ENCODE data around the gene SEPTIN3.

Gene SEPTIN3

DNA sequence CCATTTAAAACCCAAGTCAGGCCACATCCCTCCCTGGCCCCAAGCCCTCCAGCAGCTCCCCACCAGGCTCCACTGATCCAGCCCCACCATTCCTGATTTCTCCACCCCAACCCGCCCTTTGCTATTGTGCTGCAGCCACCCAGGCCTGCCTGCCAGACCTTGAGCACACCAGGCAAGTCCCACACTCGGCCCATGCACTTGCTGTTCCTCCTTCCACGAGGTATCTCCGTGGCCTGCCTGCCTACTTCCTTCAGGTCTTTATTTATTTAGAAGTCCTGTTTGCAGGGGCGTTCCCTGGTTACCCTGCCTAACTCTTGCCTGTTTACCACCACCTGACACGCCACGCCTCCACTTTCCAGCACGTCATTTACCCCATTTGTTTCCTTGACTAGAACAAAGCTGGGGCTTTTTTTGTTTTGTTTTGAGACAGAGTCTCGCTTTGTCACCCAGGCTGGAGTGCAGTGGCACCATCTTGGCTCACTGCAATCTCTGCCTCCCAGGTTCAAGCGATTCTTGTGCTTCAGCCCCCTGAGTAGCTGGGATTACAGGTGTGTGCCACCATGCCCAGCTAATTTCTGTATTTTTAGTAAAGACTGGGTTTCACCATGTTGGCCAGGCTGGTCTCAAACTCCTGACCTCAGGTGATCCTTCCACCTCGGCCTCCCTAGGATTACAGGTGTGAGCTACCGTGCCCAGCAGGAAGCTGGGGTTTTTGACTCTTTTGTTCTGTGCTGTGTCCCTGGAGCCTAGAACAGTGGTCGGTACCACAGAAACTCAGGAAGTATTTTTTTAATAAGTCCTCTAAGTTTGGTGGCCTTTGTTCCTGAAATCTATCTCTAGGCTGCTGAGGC lies 29.0 kb upstream of the SEPTIN3 start:
- TF ChIP-seq, protein P1, sequence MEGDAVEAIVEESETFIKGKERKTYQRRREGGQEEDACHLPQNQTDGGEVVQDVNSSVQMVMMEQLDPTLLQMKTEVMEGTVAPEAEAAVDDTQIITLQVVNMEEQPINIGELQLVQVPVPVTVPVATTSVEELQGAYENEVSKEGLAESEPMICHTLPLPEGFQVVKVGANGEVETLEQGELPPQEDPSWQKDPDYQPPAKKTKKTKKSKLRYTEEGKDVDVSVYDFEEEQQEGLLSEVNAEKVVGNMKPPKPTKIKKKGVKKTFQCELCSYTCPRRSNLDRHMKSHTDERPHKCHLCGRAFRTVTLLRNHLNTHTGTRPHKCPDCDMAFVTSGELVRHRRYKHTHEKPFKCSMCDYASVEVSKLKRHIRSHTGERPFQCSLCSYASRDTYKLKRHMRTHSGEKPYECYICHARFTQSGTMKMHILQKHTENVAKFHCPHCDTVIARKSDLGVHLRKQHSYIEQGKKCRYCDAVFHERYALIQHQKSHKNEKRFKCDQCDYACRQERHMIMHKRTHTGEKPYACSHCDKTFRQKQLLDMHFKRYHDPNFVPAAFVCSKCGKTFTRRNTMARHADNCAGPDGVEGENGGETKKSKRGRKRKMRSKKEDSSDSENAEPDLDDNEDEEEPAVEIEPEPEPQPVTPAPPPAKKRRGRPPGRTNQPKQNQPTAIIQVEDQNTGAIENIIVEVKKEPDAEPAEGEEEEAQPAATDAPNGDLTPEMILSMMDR (IDR thresholded peaks at IDR 0.05; ENCODE audit: control extremely low read depth, extremely low read depth, low read depth, missing control alignments): no peak
- CTCF ChIA-PET: interaction anchor here (0.8 to 8.8 kb wide), 48 partner anchors 8 to 492 kb away, joined by 3 to 229 read pairs (median 6); partner anchors contain the start of genes CCDC134, MEI1, NFAM1 and SHISA8
- peak; percentile 84 for DNase-seq (ENCODE audit: extremely low spot score)
- POLR2A ChIA-PET: interaction anchor here (0.5 to 7.6 kb wide), 16 partner anchors 9 to 273 kb away, joined by 3 to 118 read pairs (median 4); partner anchors contain the start of genes NDUFA6, SREBF2 and TNFRSF13C

DNA sequence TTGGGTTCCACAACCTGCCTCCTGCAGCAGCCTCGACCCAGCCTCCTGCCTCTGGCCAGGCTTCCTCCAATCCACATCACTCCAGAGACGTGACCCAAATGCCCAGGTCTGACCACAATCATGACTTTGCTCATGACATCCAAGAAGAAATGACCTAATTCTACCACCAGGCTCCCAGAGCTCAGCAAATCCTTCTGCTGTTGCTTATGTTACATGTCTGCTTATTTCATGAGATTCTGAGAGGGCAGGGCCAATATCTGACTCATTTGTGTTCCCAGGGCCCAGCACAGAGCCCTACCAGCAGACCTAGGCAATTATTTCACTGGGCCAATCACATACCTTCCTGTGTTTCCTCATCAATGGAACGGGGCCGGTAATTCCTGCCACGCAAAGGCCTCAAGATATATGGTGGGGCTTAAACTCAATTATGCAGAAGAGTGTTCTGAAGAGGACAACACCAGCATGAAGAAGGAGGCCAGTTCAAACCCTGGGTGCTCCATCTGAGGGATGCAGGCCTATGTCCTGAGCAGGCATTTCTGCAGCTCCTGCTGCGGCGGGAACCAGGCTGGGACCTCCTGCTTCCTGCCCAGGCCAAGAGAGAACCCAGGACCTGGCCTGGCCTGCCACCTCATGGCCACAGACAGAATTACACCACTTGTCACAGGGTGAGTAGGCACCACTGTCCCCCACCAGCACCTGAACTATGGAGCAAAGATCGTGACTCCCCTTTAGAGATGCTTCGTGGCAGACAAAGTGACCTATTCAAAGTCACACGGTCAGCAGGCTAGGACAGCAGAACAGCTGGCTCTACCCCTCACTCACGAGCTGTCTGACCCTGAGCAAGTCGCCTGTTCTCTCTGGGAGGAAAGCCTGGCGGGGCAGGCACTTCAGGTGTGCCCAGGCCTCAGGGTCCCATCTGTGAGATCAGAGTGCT lies 28.1 kb upstream of the SEPTIN3 start:
- POLR2A ChIA-PET: interaction anchor here (0.6 to 7.6 kb wide), 12 partner anchors 16 to 274 kb away, joined by 3 to 118 read pairs (median 5); partner anchors contain the start of genes NDUFA6, SREBF2 and TNFRSF13C
- CTCF ChIA-PET: interaction anchor here (0.6 to 8.8 kb wide), 59 partner anchors 9 to 491 kb away, joined by 3 to 229 read pairs (median 4); partner anchors contain the start of genes CCDC134, MEI1, NFAM1 and SHISA8
- TF ChIP-seq, protein P1 (IDR thresholded peaks at IDR 0.05; ENCODE audit: control extremely low read depth, extremely low read depth, low read depth, missing control alignments): peak; percentile 86
- peak; percentile 72 for DNase-seq (ENCODE audit: extremely low spot score)

DNA sequence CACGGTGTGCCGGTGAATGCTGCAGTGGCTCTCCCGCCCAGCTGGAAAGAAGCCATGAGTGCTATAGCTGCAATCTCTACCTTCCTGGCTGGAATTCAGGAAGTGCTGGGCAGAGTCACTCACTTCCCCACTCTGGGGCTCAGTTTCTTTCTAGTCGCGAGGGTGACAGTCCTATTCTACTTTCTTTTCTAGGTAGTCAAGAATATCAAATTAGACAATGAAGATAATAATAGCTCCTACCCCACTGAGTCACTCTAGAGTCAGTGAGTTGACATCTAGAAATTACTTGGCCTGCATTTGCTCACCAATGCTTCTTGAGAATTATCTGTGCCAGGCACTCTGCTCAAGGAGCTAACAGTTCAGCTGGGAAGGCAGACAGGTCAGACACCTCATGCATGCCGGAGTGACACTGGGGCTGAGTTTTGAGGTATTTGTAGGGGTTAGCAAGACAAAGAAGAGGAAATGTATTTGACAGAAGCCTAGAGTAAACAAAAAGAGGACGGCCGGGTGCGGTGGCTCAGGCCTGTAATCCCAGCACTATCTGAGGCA lies 25.5 kb upstream of the SEPTIN3 start:
- ChIA-PET POLR2A (no interaction called here), CTCF (interaction anchor here (0.8 to 3.1 kb wide), 8 partner anchors 13 to 277 kb away, joined by 3 to 29 read pairs (median 4); partner anchors contain the start of genes MEI1 and TNFRSF13C)
- TF ChIP-seq, protein P1 (IDR thresholded peaks at IDR 0.05; ENCODE audit: control extremely low read depth, extremely low read depth, low read depth, missing control alignments): no peak
- no peak for DNase-seq (ENCODE audit: extremely low spot score)

DNA sequence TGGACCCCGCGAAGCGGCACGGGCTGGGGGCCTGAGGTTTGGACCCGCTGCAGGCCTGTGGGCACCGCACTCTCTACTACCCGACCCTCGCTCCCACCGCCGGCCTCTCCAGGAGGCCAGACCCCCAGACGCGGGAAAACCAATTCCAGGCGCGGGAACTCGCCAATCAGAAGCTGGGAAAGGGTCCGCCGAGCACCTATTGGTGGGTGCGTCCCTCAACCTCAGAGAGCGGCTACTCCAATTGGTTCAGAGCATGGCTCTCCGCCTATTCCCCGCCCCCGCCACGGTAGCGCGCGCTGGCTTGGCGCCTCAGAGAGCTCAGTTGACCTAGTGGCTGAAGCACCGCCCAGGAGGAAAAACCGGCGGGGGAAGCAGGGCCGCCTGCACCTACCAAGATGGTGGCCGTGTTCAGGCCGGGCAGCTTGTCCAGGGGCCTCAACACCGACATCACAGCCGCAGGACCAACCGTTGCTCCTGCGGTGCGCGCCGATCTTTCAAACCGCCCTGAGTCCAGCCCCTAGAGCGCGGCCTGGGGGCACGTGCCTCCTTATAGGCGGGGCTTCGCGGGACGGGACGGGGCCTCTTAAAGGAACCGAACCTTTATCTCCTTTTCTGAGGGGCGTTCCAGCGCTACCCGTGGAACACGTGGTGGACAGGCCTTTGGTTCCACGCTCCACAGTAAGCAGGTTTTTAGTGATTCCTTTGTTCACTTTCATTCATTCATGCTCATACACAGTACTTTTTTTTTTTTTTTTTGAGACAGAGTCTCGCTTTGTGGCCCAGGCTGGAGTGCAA lies 22.4 kb upstream of the SEPTIN3 start, which contains the start of gene CENPM:
Gene CENPM, minus strand, starts transcription at position 524 of the 795 bp plus-strand sequence. Its CDS starts 76 bp downstream, at position 448.
- TF ChIP-seq, protein P1 (IDR thresholded peaks at IDR 0.05; ENCODE audit: control extremely low read depth, extremely low read depth, low read depth, missing control alignments): no peak
- ChIA-PET POLR2A (interaction anchor here (0.5 to 1.2 kb wide), 9 partner anchors 11 to 326 kb away, joined by 3 to 5 read pairs (median 3); partner anchors contain the start of genes DESI1, NDUFA6 and XRCC6), CTCF (interaction anchor here (0.9 to 8.2 kb wide), 12 partner anchors 10 to 497 kb away, joined by 3 to 53 read pairs (median 4); partner anchors contain the start of genes MEI1, NDUFA6 and TNFRSF13C)
- peak; percentile 90 for DNase-seq (ENCODE audit: extremely low spot score)

DNA sequence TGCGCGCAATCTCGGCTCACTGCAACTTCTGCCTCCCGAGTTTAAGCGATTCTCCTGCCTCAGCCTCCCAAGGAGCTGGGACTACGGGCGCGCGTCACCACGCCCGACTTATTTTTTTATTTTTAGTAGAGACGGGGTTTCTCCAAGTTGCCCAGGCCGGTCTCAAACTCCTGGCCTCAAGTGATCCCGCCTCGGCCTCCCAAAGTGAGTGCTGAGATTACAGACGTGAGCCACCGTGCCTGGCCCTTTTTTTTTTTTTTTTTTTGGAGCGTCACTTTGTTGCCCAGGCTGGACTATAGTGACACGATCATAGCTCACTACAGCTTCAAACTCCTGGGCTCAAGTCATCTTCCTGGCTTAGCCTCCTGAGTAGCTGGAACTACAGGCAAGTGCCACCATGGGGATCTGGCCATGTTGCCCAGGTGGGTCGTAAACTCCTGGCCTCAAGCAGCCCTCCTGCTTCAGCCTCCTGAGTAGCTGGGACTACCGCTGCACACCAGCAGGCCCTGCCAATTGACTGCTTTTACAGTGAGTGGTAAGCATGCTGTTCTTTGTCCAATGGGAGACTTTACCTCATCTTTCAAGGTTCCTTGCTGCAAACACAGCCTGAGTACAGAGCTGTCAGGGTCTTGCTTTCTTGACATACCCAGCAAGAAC lies 21.7 kb upstream of the SEPTIN3 start:
- POLR2A ChIA-PET: interaction anchor here (0.7 to 1.1 kb wide), 5 partner anchors 11 to 143 kb away, joined by 3 to 5 read pairs (median 3); partner anchors contain the start of gene NDUFA6
- TF ChIP-seq, protein P1 (IDR thresholded peaks at IDR 0.05; ENCODE audit: control extremely low read depth, extremely low read depth, low read depth, missing control alignments): no peak
- CTCF ChIA-PET: interaction anchor here (0.9 to 8.2 kb wide), 10 partner anchors 10 to 496 kb away, joined by 3 to 53 read pairs (median 6); partner anchors contain the start of genes MEI1, NDUFA6 and TNFRSF13C
- DNase-seq (ENCODE audit: extremely low spot score): no peak
